Stimulated activated CD8-positive, alpha-beta memory T cell treated with anti-CD3 and anti-CD28 coated beads, Interleukin-7, amount 100 ng/mL, for 48 hours (primary cell): ENCODE data around the gene ADGRB3.
"Not testable (repeated sequence)": the region's sequence is repeated elsewhere in the genome, so short reads cannot be mapped to it uniquely, and the experiment has no call there.

Source experiments
- DNase-seq, 2 donors: peaks; one replicate each; pipeline ENCODE4 v3.0.0-alpha.2; 2020; ENCODE audit warnings: low read depth in 1 of 2; ENCODE audit errors: extremely low read depth in 1 of 2

ADGRB3 gene

GRCh38 chr6:68649669-68650068 is 14.6 kb downstream of the ADGRB3 start:
- no peak for DNase-seq

- DNase-seq: no peak
Observed at GRCh38 chr6:68650142-68650541, 15.1 kb downstream of the ADGRB3 start.

DNA sequence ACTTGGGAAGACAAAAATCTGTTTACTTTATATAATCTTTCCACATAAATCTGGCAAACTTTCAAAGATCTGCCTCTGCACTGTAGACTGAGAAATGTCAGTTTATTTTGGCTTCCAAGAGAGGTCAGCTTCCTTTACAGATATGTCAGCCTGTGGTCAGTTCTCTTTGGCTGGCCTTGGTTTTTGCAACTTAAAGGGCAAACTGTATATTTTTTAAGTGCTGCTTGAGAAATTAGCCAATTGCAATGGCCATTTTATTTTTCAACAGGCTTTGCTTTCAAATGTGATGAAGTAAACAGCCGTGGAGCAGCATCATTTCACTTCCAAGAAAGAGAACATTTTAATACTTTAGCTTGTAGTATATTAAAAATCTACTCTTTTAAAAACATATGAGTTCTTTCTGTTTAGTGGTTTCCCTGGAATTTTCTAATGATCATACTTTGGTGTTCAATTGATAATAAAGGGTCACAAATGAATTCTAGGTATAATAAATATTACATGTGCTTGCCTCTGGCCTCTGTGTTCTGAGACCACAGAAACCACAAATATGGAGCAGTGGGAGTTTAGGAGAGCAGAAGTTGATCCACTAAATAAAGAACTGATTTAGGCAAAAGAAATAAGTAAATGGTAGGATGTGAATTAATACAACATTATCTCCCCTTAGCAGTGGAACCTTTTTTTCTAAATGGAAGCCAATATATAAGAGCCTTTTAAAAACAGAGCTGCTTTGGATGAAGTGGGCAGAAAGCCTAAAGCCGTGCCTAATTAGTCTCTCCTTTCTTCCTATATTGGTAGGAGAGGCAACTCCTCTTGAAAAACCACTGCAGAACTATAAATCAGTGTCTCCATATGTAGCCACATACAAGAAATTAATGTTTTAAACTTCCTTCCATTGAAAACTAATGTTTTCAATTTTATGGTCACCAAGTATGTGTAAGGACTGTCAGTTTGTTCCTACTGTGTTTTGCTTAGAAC is 16.2 kb downstream of the ADGRB3 start:
- no peak for DNase-seq

DNA sequence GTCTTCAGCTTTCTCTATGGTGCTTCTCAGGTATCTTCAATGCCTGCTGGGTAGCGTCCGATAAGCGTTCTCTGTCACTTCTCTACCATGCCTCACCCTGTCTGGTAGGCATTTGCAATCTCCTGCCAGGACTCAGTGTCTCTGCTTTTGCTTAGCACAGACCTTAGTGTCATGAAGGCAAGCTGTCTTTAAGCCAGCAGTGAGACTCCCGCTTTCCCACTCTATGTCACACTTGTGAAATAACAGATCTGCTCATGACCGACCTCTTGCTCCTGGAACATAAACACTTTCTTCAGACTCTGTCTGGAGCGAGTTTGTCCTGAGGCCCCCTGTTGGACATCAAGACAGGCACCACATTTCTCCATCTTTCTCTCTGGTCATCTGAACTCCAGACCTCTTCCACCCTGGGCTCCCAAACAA is 17.0 kb downstream of the ADGRB3 start:
- no peak for DNase-seq

- no peak for DNase-seq
Observed at GRCh38 chr6:68653074-68653705, 18.1 kb downstream of the ADGRB3 start.

- no peak for DNase-seq
Observed at GRCh38 chr6:68653706-68654089, 18.6 kb downstream of the ADGRB3 start.

- DNase-seq: no peak
Observed at GRCh38 chr6:68654134-68654533, 19.1 kb downstream of the ADGRB3 start.

DNA sequence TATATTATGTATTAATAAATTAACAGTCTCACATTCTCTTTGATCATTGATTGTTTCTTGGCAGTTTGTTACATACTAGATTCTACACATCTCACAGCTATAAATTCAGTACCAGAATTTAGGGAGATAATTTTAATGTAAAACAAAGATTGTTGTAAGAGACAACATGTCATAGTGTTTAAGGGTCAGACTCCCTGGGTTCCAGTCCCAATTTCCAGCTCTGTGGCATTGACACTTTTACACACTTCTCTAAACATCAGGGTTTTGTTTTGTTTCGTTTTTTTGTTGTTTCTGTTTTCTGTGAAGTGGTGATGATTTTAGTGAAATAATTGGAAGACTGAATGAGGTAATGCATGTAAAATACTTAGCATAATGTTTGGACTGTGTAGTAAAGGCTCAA is 19.9 kb downstream of the ADGRB3 start:
- no peak for DNase-seq

DNA sequence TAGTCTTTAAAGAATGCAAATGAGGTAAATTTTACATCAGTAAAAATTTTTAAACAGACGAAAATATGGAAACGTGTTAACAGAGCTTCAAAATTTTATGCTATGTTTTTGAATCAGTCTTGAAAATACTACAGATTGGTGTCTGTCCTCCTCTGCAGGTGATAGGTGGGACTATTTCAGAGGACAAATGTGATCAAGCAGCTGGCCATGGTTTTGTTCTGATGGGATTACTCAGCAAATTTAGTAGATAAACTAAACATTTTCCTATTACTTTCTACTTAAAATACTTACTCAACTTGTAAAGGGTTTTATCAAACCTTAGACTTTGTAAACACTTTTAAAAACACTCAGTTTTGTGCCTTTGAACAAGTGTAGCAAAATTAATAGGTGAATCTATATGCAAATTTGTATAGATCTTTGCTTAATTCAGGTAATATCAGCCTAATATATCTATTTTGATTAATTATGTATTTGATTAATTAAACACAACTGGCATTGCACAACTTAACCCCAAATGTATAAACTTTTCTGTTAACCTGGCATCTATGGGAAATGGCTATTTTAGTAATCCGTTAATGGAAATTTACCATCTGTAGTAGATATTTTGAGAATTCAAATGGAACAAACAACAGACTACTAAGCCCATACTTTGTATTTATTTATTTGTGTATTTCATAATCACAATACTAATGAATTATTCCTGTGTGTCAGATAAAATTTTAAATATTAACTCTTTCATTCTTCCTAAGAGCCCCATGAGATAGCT is 22.5 kb downstream of the ADGRB3 start:
- no peak for DNase-seq

DNA sequence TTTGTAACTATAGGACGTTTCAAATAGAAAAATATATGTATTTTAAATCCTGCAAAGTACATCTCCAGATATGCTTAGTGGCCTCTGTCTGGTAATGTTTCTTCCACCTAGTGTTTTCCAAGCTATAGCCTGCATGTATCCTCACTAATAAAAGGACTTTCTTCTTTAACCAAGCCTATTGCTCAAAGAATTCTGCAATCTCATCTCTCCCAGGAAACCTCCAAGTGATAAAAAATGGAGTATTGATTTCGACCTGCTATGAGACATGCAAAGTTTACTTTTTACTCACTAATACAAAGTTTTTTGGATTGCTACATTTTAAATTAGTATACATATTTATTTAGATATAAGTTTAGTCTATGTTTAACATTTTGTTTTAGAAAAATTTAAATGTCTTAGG is 23.3 kb downstream of the ADGRB3 start:
- no peak for DNase-seq

GRCh38 chr6:68673255-68673654 is 38.2 kb downstream of the ADGRB3 start:
- no peak for DNase-seq

DNA sequence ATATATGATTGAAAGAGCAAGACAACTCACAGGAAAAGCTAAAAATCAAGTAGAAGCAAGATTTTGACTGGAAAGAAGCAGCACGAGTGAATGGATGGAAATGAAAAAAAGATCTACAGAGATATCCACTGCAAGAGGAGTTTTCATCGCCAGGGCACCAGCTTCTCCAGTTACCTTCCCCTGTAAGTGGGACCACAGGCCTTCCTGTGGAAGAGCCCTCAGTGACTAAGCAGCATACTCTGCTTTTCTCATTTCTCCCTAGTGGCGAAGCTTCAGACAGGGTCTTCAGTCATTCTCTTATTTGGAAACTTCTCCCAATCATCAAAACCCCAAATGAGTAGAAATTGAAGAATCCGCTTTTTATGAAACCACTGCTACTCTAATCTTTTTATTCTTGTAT is 40.5 kb downstream of the ADGRB3 start:
- no peak for DNase-seq

GRCh38 chr6:68676094-68676493 is 41.0 kb downstream of the ADGRB3 start:
- DNase-seq: not testable (repeated sequence)

- DNase-seq: no peak
Observed at GRCh38 chr6:68677058-68677457, 42.0 kb downstream of the ADGRB3 start.

DNA sequence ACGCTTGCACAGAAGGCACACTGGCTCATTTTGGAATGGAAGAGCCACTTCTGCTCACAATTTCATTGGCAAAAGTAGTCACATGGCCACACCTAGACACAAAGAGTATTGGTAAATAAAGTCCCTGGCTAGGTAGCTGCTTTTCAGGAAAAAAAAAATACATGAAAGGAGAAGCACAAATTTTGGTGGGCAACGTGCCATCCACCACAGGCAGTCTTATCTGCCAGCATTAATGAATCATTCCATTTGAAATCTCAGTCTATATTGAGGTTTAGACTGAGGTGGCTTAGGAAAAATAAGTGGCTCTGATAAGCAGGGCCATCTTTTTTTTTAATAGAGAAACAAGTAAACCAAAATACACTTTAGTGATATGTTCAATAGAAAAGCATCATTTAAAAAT is 44.3 kb downstream of the ADGRB3 start:
- DNase-seq: no peak

DNA sequence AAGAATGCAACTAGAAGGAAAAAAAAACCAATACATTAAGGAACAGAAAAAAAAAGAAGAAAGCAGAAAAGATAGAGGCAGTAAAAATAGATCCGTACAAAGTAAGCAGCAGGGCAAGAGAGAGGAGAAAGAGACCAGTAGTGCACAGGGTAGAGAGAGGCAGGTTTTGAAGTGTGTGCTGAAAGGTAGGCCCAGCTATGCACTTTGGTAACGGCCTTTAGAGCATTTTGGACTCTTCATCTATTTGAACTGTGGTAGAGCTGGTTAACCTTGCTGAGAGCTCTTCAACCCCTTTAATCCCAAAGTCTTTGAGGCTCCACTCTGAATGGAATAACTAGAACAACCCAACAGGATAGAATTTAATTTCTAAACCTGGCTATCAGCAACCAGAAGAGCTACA is 45.2 kb downstream of the ADGRB3 start:
- no peak for DNase-seq

- no peak for DNase-seq
Observed at GRCh38 chr6:68689910-68690309, 54.8 kb downstream of the ADGRB3 start.

- no peak for DNase-seq
Observed at GRCh38 chr6:68691120-68691519, 56.0 kb downstream of the ADGRB3 start.

- no peak for DNase-seq
Observed at GRCh38 chr6:68693271-68693670, 58.2 kb downstream of the ADGRB3 start.

DNA sequence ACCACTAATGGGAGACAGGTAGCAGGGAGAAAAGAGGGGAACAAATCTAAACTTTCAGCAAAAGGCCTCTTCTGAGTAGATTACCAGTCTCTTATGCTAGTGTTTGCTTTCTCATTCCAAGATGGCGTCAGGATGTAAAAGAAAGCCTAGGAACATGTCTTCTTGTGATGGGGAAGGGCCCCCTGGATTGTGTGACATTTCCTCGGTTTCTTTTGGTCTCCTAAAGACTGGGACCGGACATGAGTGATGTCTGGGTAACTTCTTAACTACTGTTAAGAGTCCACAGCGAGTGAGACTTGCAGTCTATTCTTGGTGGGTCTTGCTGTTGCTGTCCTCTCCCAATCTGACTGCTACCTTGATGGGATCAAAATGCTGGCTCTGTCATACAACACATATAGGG is 60.3 kb downstream of the ADGRB3 start:
- no peak for DNase-seq

- DNase-seq: no peak
Observed at GRCh38 chr6:68695838-68696237, 60.8 kb downstream of the ADGRB3 start.

DNA sequence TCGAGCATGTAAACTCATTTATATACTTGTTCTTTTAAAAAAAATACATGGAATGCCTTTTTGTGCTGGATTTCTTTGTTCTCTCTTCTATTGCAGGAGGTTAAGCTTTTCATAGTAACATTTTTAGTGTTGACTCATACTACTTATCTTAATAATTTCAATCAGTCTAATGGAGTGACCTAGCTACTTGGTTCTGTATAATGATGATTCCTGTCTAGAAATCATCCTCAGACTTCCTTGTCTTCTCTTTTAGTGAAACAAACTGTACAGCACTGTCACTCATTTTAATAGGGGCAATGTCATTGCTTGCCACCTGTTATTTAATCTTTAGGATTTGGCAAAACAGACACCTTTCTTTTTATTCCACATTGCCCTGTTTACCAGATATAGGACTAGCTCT is 62.3 kb downstream of the ADGRB3 start:
- no peak for DNase-seq
